ENCODE measurements around the gene SEC11A.
"Not testable (repeated sequence)": the region's sequence is repeated elsewhere in the genome, so short reads cannot be mapped to it uniquely, and the experiment has no call there.

The SEC11A gene

DNA sequence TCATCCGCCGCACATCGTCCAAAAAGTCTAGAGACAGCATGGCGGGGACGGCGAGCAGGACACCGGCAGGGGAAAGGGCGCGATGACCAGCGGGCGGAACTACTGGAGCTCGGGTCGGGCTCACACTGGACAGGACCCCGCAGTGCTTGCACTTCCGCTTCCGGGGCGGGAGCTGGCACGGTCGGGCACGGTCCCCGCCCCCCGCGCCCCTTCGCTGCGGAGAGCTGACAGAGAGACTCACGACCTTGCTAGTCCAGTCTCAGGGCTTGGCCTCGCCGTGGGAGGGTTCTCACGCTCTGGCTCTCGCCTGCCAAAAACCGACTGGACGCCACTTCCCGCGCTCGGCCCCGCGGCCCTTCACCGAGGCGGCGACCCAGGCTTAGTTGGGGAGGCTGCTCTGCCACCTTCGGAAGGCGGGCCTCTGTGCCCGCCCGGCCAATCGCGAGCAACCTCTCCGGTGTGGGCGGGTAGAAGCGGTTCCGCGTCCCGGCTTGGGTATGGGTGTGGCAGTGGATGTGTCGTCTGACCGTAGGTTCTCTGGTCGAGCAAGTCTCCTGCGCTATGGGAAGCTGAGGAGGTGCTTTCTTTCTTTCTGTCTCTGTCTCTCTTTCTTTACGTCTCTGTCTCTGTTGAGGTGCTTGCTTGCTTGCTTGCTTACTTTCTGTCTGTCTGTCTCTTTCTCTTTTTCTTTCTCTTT is at the start of gene SEC11A:
Gene SEC11A, minus strand, starts transcription at position 104 of the 697 bp plus-strand sequence. Its CDS starts 64 bp downstream, at position 40.
- peak; percentile 87 for DNase-seq

DNA sequence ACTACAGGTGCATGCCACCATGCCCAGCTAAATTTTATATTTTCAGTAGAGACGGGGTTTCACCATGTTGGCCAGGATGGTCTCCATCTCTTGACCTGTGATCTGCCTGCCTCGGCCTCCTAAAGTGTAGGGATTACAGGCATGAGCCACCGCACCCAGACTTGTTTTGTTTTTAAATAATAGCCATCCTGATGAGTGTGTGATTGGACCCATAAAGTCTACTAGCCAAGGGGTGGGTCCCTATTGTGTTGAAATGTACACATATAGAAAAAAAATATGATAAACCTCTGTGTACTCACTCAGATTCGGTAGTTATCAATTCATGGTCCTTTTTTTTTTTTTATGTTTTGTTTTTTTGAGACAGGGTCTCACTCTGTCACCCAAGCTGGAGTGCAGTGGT is 49.7 kb upstream of the SEC11A start:
- DNase-seq: no peak

DNA sequence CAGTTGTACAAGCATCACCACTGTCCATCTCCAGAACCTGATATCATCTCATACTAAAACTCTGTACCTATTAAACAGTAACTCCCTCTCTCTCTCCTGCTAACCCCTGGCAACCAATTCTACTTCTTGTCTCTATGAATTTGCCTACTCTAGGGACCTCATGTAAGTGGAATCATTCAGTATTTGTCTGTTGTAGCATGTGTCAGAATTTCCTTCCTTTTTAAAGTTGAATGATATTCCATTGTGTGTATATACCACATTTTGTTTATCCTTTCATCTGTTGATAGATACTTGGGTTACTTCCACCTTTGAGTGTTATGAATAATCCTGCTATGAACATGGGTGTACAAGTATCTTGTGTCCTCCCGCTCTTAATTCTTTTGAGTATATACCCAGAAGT is 49.0 kb upstream of the SEC11A start:
- DNase-seq: no peak

DNA sequence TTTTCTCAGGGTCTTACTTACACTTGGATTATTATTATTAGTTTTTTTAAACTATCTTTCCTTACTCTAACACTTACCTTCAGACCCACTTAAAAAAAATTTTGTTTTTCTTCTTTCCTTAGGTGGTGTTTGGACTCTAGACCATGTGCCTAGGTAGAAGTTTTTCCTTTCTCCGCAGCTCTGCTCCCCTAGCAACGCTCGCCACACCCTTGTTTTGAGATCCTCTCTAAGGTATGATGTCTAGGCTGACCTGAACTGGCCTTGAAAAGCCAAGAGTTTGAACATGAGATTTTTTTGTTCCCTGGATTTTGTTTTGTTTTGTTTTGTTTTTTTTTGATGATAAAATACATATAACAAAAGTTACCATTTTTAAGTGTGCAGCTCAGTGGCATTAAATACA is 48.6 kb upstream of the SEC11A start:
- DNase-seq: no peak

DNA sequence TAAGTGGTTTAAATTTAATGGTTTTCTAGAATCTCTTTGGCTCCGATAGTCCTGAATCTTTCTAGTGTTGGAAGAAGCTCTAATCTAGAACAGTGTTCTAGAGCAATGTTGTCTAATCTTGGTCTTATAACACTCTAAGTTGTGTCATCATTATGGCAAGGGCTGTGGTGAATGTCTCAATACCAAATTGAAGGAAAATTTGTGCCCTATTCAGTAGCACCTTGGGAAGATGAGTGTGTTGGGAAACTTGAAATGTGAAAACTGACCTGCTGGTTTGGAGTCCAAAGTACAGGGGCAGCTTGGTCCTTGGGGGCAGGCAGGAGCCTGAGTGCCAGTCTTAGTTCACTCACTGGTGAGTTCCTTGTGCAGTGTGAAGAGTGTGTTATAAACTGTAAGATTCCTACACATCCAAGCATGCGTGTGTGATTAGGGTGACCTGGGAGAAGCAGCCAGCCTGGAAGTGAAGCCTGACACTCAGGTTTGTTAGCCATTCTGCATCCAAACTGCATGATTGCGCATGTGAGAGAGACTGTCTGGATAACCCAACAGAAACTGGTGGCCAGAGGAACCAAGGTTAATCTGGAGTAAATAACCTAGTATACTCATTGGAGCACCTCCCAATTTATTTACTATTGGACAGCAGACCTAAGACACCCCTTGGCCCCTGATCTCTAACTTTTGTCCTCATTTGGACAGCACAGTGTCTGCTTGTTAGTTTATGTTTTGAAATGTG is 47.1 kb upstream of the SEC11A start:
- DNase-seq: no peak

DNA sequence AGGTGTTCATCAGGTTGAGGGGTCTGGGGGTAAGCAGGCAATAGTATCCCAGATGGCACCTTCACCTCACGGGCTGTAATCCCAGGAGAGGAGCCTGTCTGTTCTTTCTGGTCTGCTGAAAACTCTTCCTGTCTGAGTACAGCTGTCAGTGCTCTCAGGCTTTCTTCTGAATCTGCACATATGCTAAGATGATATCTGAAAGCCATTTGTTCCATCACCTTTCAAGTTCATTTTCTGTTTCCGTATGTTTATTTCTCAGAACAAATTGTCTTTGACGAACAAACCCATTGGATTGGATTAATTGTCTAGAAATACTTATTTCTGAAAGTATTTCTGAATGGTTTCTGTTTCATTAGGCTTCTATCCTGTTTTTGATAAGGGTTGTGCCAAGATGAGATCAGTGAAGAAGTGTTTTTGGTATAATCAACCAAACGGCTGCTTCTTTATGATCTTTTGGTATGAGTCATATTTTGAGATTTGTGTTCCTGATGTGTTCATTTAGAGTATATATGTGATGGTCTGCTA is 45.7 kb upstream of the SEC11A start:
- peak; percentile 93 for DNase-seq

DNA sequence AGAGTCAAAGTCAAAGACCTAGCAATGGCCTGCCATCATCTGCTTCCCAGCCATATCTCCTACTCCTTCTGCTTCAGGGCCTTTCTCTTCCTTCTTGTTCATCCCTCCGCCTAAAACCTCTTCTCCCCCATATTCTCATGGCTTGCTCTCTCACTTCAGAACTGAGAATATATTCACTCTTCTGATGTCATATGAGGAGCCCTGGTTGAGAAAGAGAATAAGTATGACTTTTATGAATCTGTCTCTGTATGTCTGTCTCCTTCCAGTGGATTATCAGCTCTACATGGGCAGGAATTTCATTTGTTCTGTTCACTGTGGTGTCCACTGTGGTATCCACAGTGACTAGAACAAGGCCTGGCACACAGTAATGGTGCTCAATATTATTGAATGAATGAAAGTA is 44.3 kb upstream of the SEC11A start:
- no peak for DNase-seq

DNA sequence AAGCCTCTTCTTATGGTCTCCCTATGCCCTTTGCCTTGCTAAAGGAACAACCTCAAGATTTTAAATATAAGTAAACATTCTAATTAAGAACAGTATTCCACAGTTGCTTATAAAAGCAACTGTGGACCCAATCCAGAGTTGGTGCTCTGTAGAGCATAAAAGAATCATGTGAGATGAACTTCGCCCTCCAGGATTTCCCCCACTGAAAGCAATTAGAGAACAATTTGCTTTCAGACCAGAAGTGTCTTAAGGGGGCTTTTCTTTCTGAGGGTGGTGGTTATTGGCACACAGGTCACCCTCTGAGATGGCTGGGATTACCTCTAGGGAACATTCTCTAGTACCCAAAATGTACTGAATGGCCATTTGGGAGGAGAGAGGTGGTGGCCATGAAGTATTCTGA is 43.1 kb upstream of the SEC11A start:
- DNase-seq: no peak

DNA sequence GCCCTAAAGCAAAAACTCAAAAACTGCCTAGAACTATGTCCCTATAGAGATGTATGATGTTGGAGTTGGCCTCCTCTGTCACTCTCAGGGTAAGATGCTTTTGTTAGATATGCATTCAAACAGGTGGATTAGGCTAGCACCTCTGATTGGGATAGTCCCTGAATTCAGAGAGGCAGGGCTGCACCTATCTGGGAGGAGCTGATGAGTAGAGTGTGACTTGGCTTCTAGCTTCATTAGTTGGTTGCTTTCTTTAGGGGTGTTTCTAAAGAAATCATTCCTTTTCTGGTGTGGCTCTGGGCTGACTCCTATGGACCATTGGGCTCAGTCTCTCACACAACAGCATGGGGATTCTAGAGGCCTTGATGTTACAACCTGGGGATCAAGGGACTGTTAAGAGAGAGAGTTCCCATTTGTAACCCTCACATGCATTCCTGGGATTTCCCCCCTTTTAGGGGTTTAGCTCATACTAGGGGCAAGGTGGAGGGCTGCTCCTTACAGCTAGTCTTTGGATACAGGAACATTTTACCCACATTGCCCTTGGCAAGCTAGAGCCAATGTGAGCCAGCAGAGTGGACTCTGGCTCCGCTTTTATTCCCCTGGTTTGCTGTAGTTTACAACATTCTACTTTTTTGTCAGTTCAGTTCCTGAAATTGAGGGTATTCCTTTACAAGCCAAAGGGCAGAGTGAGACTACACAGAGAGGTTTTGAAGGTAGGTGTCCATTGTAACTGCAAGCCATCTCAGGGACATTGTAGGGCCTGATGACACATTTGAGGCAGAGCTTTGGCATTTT is 40.0 kb upstream of the SEC11A start:
- DNase-seq: no peak

DNA sequence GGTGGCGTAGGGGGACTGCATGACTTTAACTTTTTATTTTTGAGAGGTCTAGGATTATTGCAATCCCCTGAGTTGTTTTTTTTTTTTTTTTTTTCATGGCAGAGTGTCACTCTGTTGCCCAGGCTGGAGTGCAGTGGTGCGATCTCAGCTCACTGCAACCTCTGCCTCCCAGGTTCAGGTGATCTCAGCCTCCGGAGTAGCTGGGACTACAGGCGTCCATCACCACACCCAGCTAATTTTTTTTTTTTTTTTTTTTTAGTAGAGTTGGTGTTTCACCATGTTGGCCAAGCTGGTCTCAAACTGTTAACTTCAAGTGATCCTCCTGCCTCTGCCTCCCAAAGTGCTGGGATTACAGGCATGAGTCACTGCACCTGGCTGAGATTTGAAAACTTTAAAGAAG is 39.0 kb upstream of the SEC11A start:
- DNase-seq: not testable (repeated sequence)

DNA sequence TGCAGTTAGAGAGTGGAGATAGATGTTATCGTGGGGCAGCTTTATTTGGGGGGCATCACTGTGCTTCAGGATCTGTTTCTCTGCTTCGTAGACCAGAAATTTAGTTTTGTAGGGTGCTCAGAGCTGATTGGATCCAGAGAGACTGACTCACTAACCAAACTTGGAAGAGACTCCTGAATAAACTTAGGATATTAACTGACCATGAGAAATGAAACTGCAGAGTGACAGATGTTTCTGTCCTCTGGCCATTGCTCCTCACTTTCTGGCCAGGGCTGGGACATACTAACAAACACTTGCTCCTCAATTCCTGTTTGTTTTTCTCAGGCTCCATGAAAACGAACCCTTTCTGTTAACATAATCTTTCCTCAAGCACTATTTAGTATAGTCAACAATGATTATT is 36.8 kb upstream of the SEC11A start:
- no peak for DNase-seq

DNA sequence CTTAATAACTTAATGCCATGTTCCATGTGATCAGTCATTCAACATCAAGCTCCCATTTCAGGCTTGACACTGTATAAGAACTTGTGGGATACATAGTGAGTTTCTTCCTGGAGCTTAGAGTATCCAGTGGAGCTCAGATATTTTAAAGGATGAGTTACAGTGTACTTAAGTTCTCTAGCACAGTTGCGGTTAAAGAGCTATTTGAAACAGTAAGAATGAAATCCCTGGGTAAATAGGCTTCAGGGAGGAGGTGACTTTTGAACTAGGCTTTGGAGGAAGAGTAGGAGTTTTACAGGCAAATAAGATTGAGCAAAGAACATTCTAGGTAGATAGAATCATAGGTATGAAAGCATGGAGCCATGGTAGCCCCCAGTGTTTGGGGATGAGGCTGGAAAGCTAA is 36.3 kb upstream of the SEC11A start:
- DNase-seq: no peak

DNA sequence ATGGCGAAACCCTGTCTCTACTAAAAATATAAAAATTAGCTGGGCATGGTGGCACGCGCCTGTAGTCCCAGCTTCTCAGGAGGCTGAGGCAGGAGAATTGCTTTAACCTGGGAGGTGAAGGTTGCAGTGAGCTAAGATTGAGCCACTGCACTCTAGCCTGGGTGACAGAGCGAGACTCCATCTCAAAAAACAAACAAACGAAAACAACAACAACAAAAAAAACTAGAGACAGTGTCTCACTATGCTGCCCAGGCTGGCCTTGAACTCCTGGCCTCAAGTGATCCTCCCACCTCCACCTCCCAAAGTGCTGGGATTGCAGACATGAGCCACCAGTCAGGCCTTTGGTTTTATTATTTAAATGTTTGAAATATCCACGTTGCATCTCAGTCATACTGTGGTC is 35.8 kb upstream of the SEC11A start:
- not testable (repeated sequence) for DNase-seq

DNA sequence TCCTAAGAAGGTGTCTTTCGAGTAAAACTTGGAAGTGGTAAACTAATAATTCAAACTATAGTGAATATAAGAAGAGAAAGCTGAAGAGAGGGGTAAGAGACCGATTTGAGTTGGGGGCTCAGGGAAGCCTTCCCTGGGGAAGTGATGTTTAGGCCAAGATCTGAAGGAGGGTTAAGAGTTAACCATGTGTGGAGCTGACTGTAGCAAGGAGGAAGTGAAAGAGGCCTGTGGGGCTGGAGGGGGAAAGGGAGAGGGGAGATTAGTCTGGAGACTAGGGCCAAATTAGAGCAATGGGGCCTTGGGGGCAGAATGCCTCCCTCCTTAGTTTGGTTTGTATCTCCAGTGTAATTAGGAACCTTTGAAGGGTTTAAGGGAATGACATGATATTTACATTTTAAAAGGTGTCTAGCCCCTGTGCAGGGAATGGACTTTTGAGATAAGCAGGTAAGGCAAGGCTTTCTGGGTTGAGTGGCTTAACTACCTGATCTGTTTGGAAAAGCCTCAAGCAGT is 34.7 kb upstream of the SEC11A start:
- DNase-seq: no peak

DNA sequence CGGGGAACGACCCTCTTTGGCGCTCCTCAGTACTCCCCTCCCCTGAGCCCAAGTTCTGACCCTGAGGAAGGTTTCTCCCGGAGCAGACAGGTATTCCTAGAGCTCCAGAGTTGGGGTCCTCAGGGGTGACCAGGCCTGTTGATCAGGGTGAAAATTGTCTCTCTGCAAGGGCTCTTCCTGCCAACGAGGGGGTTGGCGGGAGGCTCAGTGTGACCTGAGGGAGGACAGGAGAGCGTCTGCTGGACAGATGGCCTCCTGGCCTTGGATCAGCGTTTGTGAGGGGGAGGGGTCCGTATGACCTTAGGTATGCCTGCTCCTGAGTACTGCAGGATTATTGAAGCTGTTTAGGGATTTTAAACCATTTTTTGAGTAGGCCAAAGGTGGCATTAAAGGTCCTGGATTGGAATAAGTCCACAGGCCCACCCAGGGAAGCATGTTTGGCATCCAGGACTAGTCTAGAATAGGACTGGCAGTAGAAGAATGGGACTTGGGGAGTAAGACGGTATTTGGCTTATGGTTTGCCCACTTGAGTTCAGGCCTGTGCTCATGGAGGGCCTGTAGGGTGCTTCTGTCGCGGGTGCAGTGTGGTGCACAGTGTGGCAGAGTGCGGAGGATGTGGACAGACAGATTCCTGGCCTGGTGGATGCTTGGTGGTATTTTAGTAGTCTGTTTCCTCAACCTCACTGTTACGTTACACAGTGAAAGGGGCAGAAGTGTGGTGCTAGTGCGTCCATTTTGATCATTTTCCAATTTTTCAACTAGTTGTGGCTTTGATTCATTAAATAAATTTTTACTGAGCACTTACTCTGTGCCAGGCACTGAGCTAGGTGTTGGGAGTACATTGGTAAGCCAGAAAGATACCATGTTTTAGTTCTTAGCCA is 33.4 kb upstream of the SEC11A start:
- DNase-seq: no peak

DNA sequence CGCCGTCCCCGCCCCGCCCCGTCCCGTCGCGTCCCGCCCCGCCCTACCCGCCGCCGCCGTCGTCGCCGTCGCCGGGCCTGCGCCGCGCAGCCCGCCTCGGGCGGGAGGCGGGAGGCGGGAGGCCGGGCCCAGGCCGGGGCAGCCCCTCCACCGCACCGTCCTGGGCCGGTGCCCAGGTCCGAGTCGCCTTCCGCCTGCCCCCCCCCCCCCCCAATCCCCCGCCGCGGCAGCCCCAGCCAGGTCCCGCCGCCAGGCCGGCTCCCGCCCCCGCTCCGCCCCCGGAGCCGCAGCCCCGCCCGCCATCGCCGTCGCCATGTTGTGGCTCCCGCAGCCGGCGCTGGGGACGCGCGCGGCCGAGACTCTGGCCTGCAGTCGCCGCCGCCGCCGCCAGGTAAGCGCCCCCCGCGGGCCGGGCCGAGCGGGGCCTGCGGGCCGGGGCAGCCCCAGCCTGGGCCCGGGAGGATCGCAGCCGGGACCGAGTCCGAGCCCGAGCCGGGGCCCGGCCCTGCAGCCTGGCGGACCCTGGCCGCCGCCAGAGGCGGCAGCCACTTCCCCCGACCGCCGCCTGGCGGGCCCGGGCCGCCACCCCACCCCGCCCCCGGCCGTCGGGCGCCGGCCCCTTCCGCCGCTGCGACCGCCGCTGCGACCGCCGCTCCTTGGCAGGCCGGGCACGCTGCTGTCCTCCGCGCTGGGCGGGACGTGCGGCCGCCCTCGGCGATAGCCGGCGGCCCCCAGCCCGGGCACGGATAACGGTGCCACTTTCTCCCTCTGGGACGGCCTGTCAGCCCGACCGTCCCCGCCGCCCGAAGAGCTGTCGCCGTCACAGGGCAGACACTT is 32.6 kb upstream of the SEC11A start, which contains the start of gene ZNF592:
Gene ZNF592, plus strand, starts transcription at position 319 of the 837 bp plus-strand sequence. CDS start 34,084 bp downstream, outside the sequence.
- DNase-seq: peak; percentile 46

DNA sequence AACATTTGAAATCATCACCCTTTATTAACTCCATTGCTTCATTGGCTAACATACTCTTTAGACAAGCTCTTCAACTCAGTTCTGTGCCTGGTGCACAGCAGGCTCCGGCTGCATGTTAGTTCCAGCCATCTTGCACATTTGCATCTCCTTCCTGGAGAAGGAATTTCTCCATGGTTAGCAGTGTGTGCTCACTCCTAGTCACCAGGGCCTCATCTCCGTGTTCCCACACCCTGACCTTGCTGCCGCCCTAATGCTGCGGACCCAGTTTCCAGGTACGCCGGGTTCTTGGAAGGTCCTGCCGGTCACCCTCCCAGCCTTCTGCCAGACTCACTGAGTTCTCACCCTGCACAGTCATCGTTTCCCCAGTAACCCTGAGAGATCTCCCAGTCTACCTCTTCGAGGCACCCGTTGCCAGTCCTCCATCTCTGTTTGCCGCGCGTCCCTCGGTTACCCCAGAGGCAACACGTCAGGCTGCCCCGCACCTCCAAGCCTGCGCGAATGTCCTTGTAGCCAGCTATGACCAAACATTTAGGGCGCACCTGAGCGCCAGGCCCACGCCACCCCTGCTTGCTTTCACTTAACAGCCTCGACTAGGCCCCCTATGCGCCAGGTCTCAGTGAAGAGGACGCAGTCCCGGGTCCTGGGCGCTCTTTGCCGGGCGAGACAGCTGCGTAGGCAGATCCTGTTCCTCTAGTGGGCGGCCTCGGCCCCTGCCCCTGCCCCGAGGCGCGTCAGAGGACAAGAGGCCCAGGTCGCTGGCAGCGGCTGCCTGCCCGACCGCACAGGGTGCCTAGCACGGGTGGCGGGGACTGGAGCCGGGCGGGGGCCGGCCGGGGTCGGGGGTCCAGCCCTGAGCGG is 31.7 kb upstream of the SEC11A start:
- peak; percentile 69 for DNase-seq

DNA sequence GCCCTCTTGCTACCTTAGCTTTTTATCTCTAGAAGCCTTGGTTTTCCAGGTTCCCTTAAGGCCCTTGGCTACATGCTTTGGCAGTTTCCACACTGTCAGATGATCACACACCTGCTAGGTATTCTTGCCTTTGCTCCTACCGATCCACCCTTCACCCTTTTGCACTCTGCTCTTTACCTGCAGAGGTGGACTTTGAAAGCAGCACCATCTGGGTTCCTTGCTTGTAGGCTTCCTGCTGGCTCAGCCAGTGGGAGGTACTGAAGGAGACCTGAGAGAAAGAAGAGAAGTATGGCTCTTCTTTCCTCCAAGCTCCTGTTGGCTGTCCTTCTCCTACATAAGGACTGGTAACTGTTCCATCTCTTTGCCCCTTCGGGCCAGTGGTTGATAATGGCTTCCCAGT is 25.2 kb upstream of the SEC11A start:
- peak; percentile 29 for DNase-seq

DNA sequence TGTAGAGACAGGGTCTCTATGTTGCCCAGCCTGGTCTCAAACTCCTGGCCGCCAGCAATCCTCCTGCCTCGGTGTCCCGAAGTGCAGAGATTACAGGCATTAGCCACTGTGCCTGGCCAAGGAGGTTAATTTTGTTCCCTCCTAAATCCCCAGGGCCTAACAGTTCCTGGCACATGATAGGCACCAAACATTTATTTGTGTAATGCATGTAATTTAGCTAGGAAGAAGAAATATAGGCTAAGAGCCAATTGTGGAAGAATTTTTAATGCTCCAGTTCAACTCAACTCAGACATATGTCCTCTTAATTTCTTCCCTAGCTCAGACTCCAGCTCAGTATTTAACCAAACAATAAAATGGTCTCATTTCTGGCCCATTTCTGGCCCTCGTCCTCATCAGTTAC is 24.8 kb upstream of the SEC11A start:
- no peak for DNase-seq

DNA sequence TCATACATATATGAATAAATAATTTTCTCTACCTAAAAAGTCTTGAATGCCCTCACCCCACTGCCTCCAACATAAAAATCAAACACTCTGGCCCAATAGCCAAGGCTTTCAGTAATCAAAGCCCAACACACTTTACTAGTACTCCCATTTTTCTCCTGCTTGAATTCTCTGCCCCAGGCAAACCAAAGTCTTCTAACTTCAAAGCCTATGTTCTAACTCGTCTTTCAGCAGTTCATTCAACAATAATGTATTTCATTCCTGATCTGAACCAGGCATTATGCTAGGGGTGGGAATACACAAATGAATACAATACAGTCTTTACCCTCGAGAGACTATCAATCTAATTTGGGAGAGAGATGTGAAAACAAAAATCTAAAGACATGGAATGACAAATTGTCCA is 21.1 kb upstream of the SEC11A start:
- no peak for DNase-seq
